ENCODE results near the gene CCDC182.

The CCDC182 gene

DNA sequence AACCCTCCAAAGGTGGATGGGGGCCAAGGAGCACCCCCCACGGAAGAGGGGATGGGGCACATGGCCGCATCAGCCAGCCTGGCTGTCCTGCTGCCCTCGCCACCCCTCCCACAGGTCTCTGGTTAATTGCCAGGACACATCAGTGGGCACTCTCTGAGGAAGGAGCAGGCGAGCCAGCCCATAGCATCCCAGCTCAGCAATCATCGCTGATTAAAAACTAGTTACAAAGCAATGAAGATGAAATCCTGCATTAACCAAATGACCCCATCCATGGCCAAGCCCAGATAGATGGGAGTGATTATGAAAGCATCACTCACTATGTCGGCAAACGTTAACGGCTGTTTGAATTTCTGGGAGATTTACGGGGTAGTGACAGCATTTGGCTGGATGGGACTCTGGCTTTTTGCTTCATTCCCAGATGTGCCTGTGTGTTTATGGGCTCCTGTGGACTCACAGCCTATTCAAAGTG is 45.3 kb downstream of the CCDC182 start:
- no peak overlapping the region for H3K4me3 ChIP-seq (ENCODE audit: control insufficient read depth, low read depth, low read length)
- TF ChIP-seq, protein P1, sequence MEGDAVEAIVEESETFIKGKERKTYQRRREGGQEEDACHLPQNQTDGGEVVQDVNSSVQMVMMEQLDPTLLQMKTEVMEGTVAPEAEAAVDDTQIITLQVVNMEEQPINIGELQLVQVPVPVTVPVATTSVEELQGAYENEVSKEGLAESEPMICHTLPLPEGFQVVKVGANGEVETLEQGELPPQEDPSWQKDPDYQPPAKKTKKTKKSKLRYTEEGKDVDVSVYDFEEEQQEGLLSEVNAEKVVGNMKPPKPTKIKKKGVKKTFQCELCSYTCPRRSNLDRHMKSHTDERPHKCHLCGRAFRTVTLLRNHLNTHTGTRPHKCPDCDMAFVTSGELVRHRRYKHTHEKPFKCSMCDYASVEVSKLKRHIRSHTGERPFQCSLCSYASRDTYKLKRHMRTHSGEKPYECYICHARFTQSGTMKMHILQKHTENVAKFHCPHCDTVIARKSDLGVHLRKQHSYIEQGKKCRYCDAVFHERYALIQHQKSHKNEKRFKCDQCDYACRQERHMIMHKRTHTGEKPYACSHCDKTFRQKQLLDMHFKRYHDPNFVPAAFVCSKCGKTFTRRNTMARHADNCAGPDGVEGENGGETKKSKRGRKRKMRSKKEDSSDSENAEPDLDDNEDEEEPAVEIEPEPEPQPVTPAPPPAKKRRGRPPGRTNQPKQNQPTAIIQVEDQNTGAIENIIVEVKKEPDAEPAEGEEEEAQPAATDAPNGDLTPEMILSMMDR (IDR thresholded peaks at IDR 0.05; ENCODE audit: control insufficient read depth, insufficient read depth, low read depth, low read length, missing control alignments) = no peak
- no peak for DNase-seq (ENCODE audit: low read depth)

DNA sequence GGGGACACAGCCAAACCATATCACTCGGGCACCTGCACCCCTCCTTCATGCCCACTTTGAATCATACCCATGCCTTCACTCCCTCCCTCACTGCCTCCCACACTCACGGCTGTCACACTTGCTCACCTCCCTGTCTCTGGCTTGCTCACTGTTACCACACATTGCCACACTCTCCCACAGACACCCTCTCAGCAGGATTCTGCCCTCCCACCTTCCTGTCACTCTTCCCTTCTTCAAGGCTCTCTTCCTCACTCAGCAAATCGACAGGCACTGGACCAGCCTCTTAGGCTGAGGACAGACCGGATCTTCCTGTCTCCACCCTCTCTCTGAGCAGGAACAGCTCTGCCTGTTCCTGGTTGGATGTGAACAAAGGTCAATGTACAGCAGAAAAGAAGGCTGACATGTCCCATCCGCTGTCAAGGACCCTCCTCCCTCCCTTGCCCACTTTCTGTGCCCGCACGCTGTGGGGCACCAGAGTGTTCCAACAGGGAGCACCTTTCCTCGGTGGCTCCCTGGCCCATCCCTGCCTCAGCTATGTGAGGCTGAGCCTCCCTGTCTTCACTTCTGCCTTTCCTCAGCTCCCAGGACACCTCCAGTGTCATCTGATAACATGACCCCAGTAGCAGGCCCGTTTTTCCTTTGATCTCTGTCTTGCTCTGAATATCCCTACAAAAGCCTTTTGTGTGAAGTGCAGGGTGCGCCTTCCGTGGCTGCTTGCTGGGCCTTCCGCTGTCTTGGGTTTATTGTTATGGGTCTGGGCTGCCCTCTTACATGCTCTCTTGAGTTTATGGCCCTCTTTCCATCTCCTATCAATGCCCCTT is 47.0 kb downstream of the CCDC182 start:
- no peak for DNase-seq (ENCODE audit: low read depth)
- TF ChIP-seq, protein P1 (IDR thresholded peaks at IDR 0.05; ENCODE audit: control insufficient read depth, insufficient read depth, low read depth, low read length, missing control alignments) = no peak
- H3K4me3 ChIP-seq (ENCODE audit: control insufficient read depth, low read depth, low read length) = no peak overlapping the region

DNA sequence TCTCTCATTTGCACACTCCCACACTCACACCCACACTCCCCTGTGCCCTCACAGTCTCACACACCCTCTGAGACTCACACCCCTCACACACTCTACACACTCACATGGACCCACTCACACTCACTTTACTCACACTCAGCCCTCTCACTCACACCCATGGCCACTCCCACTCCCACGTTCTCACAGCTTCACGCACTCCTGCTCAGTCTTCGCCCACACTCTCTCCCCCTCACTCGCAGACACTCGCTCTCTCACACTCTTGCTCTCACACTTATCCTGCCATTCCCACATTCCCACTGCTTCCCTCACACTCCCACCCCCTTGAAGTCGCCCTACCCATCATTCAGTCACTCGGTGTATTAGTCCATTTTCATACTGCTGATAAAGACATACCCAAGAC is 47.9 kb downstream of the CCDC182 start:
- DNase-seq (ENCODE audit: low read depth) = no peak

DNA sequence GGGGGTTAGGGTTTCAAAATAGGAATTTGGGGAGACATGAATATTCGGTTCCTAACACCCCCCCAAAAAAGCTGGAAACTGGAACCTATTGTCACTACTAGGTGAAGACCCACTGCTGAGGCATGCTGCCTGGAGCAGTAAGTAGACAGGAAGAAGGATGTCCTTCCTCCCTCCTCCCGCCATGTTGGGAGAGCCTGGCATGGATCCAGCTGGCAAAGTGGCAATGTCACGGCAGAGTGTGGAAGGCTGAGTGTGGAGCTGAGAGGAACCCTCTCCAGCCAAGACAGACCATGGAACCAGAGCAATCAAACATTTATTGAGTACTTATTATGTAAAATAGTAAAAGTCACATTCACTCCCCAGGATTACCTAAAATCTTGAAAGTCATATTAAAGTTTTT is 49.0 kb downstream of the CCDC182 start:
- DNase-seq (ENCODE audit: low read depth) = no peak
- no peak overlapping the region for H3K4me3 ChIP-seq (ENCODE audit: control insufficient read depth, low read depth, low read length)
- TF ChIP-seq, protein P1 (IDR thresholded peaks at IDR 0.05; ENCODE audit: control insufficient read depth, insufficient read depth, low read depth, low read length, missing control alignments) = no peak

More for the DNA sequence above, 47.9 kb downstream of the CCDC182 start:
- H3K4me3 ChIP-seq (ENCODE audit: control insufficient read depth, low read depth, low read length) = no peak overlapping the region
- TF ChIP-seq, protein P1 (IDR thresholded peaks at IDR 0.05; ENCODE audit: control insufficient read depth, insufficient read depth, low read depth, low read length, missing control alignments) = no peak
